EL (cell line): ENCODE data around the gene KRABD2.
"Not testable (repeated sequence)": the region's sequence is repeated elsewhere in the genome, so short reads cannot be mapped to it uniquely, and the experiment has no call there.

Experiments used
- DNase-seq: peaks from one replicate; pipeline ENCODE4 v3.0.0-alpha.2; 2016

KRABD2 gene

GRCh38 chr17:8357910-8358309, 18.6 kb downstream of the KRABD2 start:
- DNase-seq = no peak

GRCh38 chr17:8354236-8354635, 22.3 kb downstream of the KRABD2 start:
- DNase-seq = no peak

GRCh38 chr17:8353736-8354135, 22.8 kb downstream of the KRABD2 start:
- DNase-seq = no peak

GRCh38 chr17:8350339-8350738, 26.2 kb downstream of the KRABD2 start:
- DNase-seq = no peak

GRCh38 chr17:8347001-8347400, 29.5 kb downstream of the KRABD2 start:
- DNase-seq = not testable (repeated sequence)

- DNase-seq = no peak
Measured at GRCh38 chr17:8345951-8346665, 30.4 kb downstream of the KRABD2 start.

- DNase-seq = no peak
Measured at GRCh38 chr17:8345052-8345690, 31.3 kb downstream of the KRABD2 start.

- peak; percentile 30 for DNase-seq
Measured at GRCh38 chr17:8341456-8341855, 35.0 kb downstream of the KRABD2 start.

GRCh38 chr17:8339540-8339939, 37.0 kb downstream of the KRABD2 start, which contains the start of gene ODF4:
Gene ODF4 (plus strand): TSS chr17:8339840. CDS start chr17:8340052, 212 bp downstream.
- no peak for DNase-seq

GRCh38 chr17:8338753-8339140, 37.8 kb downstream of the KRABD2 start:
- DNase-seq = no peak

GRCh38 chr17:8337802-8338752, 38.4 kb downstream of the KRABD2 start:
- DNase-seq = no peak

GRCh38 chr17:8333281-8333680, 43.2 kb downstream of the KRABD2 start:
- no peak for DNase-seq

- no peak for DNase-seq
Measured at GRCh38 chr17:8332688-8333087, 43.8 kb downstream of the KRABD2 start.

GRCh38 chr17:8332128-8332527, 44.4 kb downstream of the KRABD2 start:
- DNase-seq = no peak

GRCh38 chr17:8327303-8327649, 49.2 kb downstream of the KRABD2 start:
- DNase-seq = no peak
